ENCODE measurements around the gene PTGR3. TPM values are rescaled to one million over a fixed set of nuclear protein-coding genes. Genes with fewer than 3 reads are reported as not detected.

Gene PTGR3
- total RNA-seq, 2 donors from 2014 or later, result 43.4 to 59.1 TPM

- no peaks in the 10 kb centered on the region for H3K27me3 ChIP-seq
- no peaks in the 10 kb centered on the region for H3K4me1 ChIP-seq
- intact Hi-C loops (cut with DNase I), result no loop called here
- DNase-seq, result no peak
- no peaks in the 10 kb centered on the region for H3K36me3 ChIP-seq
- TF ChIP-seq CTCF (IDR thresholded peaks at IDR 0.05), result no peak
- no peak overlapping the region for H3K9ac ChIP-seq (ENCODE audit: low read depth in 2 of 2, low read length in 2 of 2)
- no peaks in the 10 kb centered on the region for H3K9me3 ChIP-seq
- H3K4me3 ChIP-seq, result no peak overlapping the region
- H3K27ac ChIP-seq, result no peak overlapping the region
Measured at GRCh38 chr18:75235896-75236295, 27.0 kb upstream of the PTGR3 start.

- no peak overlapping the region for H3K4me3 ChIP-seq
- no peaks in the 10 kb centered on the region for H3K27me3 ChIP-seq
- no peaks in the 10 kb centered on the region for H3K4me1 ChIP-seq
- H3K27ac ChIP-seq, result no peak overlapping the region
- intact Hi-C loops (cut with DNase I), result no loop called here
- H3K9me3 ChIP-seq, result no peaks in the 10 kb centered on the region
- no peak for DNase-seq
- no peaks in the 10 kb centered on the region for H3K36me3 ChIP-seq
- no peak for TF ChIP-seq CTCF (IDR thresholded peaks at IDR 0.05)
- H3K9ac ChIP-seq (ENCODE audit: low read depth in 2 of 2, low read length in 2 of 2), result no peak overlapping the region
Measured at GRCh38 chr18:75234901-75235300, 26.0 kb upstream of the PTGR3 start.

- intact Hi-C loops (cut with DNase I), result no loop called here
Measured at GRCh38 chr18:75231053-75231406, 22.1 kb upstream of the PTGR3 start.

GRCh38 chr18:75230163-75231052, 21.5 kb upstream of the PTGR3 start:
- no peaks in the 10 kb centered on the region for H3K9me3 ChIP-seq
- TF ChIP-seq CTCF (IDR thresholded peaks at IDR 0.05), result no peak
- no peak overlapping the region for H3K9ac ChIP-seq (ENCODE audit: low read depth in 2 of 2, low read length in 2 of 2)
- no peaks in the 10 kb centered on the region for H3K36me3 ChIP-seq
- no peaks in the 10 kb centered on the region for H3K27me3 ChIP-seq
- intact Hi-C loops (cut with DNase I), result no loop called here
- DNase-seq, result no peak
- H3K4me3 ChIP-seq, result no peak overlapping the region
- peaks cover 6% of the 10 kb centered on the region for H3K4me1 ChIP-seq
- no peak overlapping the region for H3K27ac ChIP-seq

More at GRCh38 chr18:75231053-75231406, 22.1 kb upstream of the PTGR3 start:
- DNase-seq, result no peak
- no peaks in the 10 kb centered on the region for H3K9me3 ChIP-seq
- TF ChIP-seq CTCF (IDR thresholded peaks at IDR 0.05), result no peak
- H3K4me3 ChIP-seq, result no peak overlapping the region
- H3K36me3 ChIP-seq, result no peaks in the 10 kb centered on the region
- H3K9ac ChIP-seq (ENCODE audit: low read depth in 2 of 2, low read length in 2 of 2), result no peak overlapping the region
- H3K27me3 ChIP-seq, result no peaks in the 10 kb centered on the region
- peaks cover 6% of the 10 kb centered on the region for H3K4me1 ChIP-seq
- H3K27ac ChIP-seq, result no peak overlapping the region

- intact Hi-C loops (cut with DNase I), result no loop called here
- Histone ChIP-seq H3K9me3 (no peaks in the 10 kb centered on the region), H3K9ac (ENCODE audit: low read depth in 2 of 2, low read length in 2 of 2) (no peak overlapping the region), H3K36me3 (no peaks in the 10 kb centered on the region), H3K4me3 (no peak overlapping the region), H3K27ac (no peak overlapping the region), H3K4me1 (peaks cover 6% of the 10 kb centered on the region), H3K27me3 (no peaks in the 10 kb centered on the region)
- no peak for DNase-seq
- no peak for TF ChIP-seq CTCF (IDR thresholded peaks at IDR 0.05)
Measured at GRCh38 chr18:75229437-75229836, 20.5 kb upstream of the PTGR3 start.
